Measurements from ENCODE around the gene MRPL18. TPM values are rescaled to one million over a fixed set of nuclear protein-coding genes. Genes with fewer than 3 reads are reported as not detected.

MRPL18 gene
- total RNA-seq, 1 donor from 2014 or later, result 53.1 TPM

DNA sequence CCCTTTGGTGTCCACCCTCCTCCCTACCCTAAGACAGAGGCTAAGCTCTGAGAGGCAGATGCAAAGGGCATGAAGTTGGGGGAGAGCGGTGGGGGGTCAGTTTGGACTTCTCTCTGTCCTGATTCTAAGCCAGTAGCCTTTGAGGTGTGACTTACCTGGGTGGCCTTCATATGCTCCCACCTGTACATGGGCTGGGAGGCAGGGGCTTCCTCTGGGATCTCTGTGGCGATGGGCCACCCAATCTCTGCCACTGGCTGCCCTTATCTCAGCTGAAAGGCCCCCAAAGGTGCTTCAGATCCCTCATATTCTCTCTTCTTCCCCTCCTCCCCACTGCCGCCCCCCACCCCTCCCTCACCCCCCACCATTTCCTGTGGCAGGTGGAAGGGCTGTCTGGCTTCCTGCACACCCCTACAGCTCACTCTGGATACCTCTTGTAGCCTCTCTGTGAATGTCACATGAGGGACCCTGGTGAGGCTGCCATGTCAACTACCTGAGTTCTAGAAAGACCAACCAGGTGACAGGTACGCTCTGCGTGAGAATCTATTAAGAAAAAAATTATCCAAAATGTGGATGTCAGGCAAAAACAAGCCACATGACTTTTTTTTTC, 43.8 kb downstream of the MRPL18 start:
- DNase-seq (ENCODE audit: low spot score), result no peak
- intact Hi-C loops (cut with DNase I), result no loop called here

DNA sequence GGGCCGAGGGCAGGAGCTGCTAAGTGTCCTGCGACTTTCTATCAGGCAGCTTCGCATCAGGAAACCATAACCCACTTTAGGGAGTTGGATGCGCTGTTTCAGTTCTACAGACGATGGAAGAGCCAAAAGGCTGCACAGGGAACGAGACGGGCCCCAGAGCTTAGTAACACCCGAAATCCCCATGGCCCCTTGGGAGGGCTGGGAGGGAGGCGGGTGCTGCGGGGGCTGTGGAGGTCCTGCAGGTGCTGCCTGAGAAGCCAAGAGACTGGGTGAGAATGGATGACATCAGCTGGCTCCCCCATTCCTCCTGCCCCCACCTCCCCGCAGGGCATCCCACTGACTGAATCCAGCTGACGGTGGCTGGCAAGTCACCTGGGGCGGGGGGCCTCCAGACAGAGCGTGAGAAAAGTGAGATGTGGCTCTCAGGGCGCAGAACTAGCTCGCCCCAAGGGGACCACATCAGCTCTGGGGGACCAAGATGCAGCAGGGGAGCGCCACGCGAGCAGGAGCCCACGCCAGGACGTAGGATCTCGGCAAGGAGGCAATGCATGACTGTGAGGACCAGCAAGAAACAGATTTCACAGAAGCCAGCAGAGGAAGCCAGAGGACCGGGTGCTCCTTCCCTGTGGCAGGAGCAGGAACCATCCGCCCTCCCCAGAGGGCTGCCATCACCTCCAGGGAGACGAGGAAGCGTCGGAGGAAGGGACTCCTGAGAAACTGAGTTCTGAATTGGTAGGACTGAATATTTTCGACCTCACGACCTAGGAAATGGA, 46.6 kb downstream of the MRPL18 start:
- no peak for DNase-seq (ENCODE audit: low spot score)
- intact Hi-C loops (cut with DNase I), result no loop called here

- intact Hi-C loops (cut with DNase I), result no loop called here
- DNase-seq (ENCODE audit: low spot score), result no peak
Measured at GRCh38 chr6:159837511-159837910, 47.2 kb downstream of the MRPL18 start.

DNA sequence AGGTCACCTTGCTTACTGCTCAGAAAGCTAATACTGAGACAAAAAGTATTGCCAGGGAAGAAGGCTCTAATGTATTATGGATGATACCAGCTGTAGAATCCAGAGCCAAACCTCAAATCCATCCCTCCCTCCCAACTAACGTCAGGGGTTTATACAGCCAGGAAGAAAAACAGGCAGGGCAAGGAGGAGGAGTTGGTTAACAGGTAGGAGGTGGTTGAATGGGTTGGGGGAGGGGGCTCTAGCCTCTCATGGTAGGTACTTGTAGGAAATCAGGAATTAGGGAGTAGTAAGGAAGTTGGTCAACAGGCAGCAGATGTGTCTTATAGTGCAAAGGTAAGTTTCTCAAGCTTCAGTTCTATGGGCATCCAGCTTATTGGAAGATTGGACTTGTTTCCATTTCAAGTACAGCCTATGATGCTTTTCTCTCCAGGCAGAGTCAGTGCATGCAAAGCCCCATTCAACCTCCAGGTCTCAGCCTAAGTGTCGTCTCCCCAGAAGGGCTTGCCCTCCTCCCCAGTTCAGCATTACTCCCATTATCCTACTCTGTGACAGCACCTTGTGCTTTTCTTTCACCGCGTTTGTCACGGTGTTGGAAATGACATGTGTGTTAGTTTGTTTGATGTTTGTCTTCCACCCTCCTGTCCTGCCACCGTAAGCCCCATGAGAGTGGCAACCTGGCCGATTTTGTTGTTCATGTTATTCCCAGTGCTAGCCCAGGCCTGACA, 47.9 kb downstream of the MRPL18 start:
- DNase-seq (ENCODE audit: low spot score), result no peak
- intact Hi-C loops (cut with DNase I), result no loop called here

DNA sequence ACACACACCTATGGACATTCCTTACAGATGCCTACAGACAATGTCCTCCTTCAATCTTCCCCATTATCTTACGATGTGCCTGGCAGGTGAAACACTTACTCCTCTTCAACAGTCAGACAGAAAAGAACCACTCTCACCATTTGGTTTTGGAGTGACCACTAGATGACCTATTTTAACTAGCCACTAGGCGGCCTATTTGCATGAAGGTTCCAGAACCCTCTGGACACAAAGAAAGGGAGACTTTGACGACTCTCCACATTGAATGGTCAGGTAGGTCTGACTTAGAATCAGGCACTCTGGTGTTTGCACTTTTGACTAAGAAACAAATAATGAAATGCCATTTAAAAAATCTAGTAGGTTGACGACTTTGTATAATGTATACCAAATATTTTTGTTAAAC, 51.8 kb downstream of the MRPL18 start:
- intact Hi-C loops (cut with DNase I), result no loop called here
- DNase-seq (ENCODE audit: low spot score), result no peak

GRCh38 chr6:159844737-159845645, 54.7 kb downstream of the MRPL18 start:
- no peak for DNase-seq (ENCODE audit: low spot score)
- intact Hi-C loops (cut with DNase I), result no loop called here

Other genes starting within 250 kb of the MRPL18 start
- 666 TPM for gene SOD2, start 97.2 kb upstream of the MRPL18 start, total RNA-seq
- gene WTAP, start 63.0 kb upstream of the MRPL18 start, total RNA-seq, result 49.4 TPM
- gene ACAT2, start 28.4 kb upstream of the MRPL18 start, total RNA-seq, result 8.7 TPM
- gene TCP1, start 865 bp upstream of the MRPL18 start, total RNA-seq, result 130 TPM
- not detected for gene PNLDC1, start 9.8 kb downstream of the MRPL18 start, total RNA-seq
- 0.03 TPM for gene MAS1, start 100.5 kb downstream of the MRPL18 start, total RNA-seq
- gene IGF2R, start 178.6 kb downstream of the MRPL18 start, total RNA-seq, result 54.6 TPM